Natural killer cell (primary cell): ENCODE results near the gene FOXK1. TPM values are rescaled to one million over a fixed set of nuclear protein-coding genes. Genes with fewer than 3 reads are reported as not detected.

ENCODE experiments used
- ATAC-seq, 3 donors: fragments of 150-1000 bp in 2 of 3; fragments of 200-7000 bp in 1 of 3; cut with Tn5 transposase; 1 replicate in 1 of 3; 2 replicates in 2 of 3; pipeline ENCODE4 v1.10.0; 2021; ENCODE audit warnings: mild to moderate bottlenecking in 2 of 3, moderate library complexity in 2 of 3
- DNase-seq, 2 donors: peaks; one replicate each; pipeline versions ENCODE4 v3.0.0 to v3.0.0-alpha.2; 2013 to 2021; ENCODE audit warnings: mixed read lengths in 1 of 2
- H3K27ac ChIP-seq: one replicate; pipeline ENCODE4 v1.5.1; 2013; ENCODE audit warnings: mild to moderate bottlenecking, low read length
- H3K27me3 ChIP-seq: one replicate; pipeline ENCODE4 v1.6.1; 2013; ENCODE audit warnings: low read length; ENCODE audit not compliant: control insufficient read depth, insufficient read depth
- H3K36me3 ChIP-seq: one replicate; pipeline ENCODE4 v1.6.1; 2013; ENCODE audit warnings: low read length; ENCODE audit not compliant: control insufficient read depth, insufficient read depth
- H3K4me1 ChIP-seq: one replicate; pipeline ENCODE4 v1.6.1; 2013; ENCODE audit warnings: low read length; ENCODE audit not compliant: control insufficient read depth, insufficient read depth
- H3K4me3 ChIP-seq: one replicate; pipeline ENCODE4 v1.5.1; 2013; ENCODE audit warnings: low read length
- H3K9me3 ChIP-seq: one replicate; pipeline ENCODE4 v1.6.1; 2013; ENCODE audit warnings: low read length; ENCODE audit not compliant: control insufficient read depth, insufficient read depth
- H3K27ac Mint-ChIP-seq, 2 donors: one replicate each; pipeline ENCODE4 v1.8.0; 2022; ENCODE audit warnings: mild to moderate bottlenecking in 2 of 2, mixed read lengths in 2 of 2, moderate library complexity in 1 of 2
- H3K27me3 Mint-ChIP-seq, 2 donors: one replicate each; pipeline ENCODE4 v1.8.0; 2022; ENCODE audit warnings: low read depth in 2 of 2, mixed read lengths in 2 of 2
- H3K36me3 Mint-ChIP-seq: one replicate; pipeline ENCODE4 v1.8.0; 2022; ENCODE audit warnings: mixed read lengths
- H3K4me1 Mint-ChIP-seq, 2 donors: one replicate each; pipeline ENCODE4 v1.8.0; 2022; ENCODE audit warnings: mixed read lengths in 2 of 2
- H3K4me3 Mint-ChIP-seq: one replicate; pipeline ENCODE4 v1.8.0; 2022; ENCODE audit warnings: mild to moderate bottlenecking, moderate library complexity, mixed read lengths
- H3K9me3 Mint-ChIP-seq, 2 donors: one replicate each; pipeline ENCODE4 v1.8.0; 2022; ENCODE audit warnings: mixed read lengths in 2 of 2
- WGBS: methylation state at CpG from one replicate; pipeline ENCODE4 v1.1.7; 2013; ENCODE audit warnings: missing lambda C conversion rate; ENCODE audit not compliant: insufficient coverage; 5-methylcytosine and 5-hydroxymethylcytosine counted together
- intact Hi-C: fragments of 100-400 bp; cut with micrococcal nuclease; formaldehyde crosslinking; loops from one replicate; pipeline ENCODE4 v1.14.2; 2022
- total RNA-seq, 4 donors: library from RNA; stranded (reverse); fragments of 120-200 nt in 1 of 4; gene quantifications; one replicate each; pipeline versions ENCODE4 v1.2.3 to v1.2.4, GENCODE V29; 2013 to 2022
- TF ChIP-seq, protein P1 (sequence below): fragments of 200-600 bp; IDR thresholded peaks from one replicate; pipeline ENCODE4 v1.8.0; 2022; ENCODE audit warnings: antibody characterized with exemption

Gene FOXK1
- total RNA-seq, 3 donors from 2014 or later (not counting 1 experiment from before 2014, with no cell fraction given) = 51.6 to 59.7 (median 55.3) TPM

DNA sequence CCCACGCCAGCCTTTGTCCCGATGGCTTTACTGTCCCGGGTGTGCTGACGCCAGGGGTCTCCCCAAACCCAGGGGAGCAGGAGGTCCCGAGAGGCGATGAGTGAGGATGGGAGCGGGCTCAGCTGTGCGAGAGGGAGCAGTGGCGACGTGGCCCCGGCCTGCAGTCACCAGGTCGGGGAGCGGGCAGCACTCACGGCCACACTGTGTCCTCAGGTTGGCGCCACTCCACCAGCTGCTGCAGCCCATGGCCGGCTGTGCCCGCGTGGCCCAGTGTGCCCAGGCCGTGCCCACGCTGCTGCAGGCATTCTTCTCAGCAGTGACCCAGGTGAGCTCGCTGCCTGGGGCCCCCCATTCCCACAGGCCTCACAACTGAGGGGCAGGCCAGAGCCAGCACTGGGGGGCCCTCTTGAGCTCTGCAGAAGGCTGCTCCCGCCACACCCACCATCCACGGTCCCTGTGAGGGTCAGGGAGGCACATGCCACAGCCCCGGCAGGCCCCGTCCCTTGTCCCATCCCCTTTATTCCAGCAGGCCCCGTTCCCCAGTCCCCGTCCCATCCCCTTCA, 106.6 kb downstream of the FOXK1 start:
- H3K36me3 Mint-ChIP-seq = no peaks in the 10 kb centered on the region
- Histone ChIP-seq H3K4me1 (peaks cover 17% of the 10 kb centered on the region), H3K4me3 (no peak overlapping the region), H3K36me3 (peaks cover 60% of the 10 kb centered on the region), H3K9me3 (no peaks in the 10 kb centered on the region), H3K27me3 (no peaks in the 10 kb centered on the region), H3K27ac (no peak overlapping the region)
- no peaks in the 10 kb centered on the region for H3K9me3 Mint-ChIP-seq
- intact Hi-C loops = no loop called here
- DNase-seq = no peak
- no peaks in the 10 kb centered on the region for H3K27me3 Mint-ChIP-seq
- no peak for ATAC-seq
- WGBS = 97% methylated on average over 27 of the region's 27 CpGs
- no peak overlapping the region for H3K4me3 Mint-ChIP-seq
- H3K27ac Mint-ChIP-seq = peak overlapping the region in 1 of 2 donors; percentile 29
- TF ChIP-seq, protein P1, sequence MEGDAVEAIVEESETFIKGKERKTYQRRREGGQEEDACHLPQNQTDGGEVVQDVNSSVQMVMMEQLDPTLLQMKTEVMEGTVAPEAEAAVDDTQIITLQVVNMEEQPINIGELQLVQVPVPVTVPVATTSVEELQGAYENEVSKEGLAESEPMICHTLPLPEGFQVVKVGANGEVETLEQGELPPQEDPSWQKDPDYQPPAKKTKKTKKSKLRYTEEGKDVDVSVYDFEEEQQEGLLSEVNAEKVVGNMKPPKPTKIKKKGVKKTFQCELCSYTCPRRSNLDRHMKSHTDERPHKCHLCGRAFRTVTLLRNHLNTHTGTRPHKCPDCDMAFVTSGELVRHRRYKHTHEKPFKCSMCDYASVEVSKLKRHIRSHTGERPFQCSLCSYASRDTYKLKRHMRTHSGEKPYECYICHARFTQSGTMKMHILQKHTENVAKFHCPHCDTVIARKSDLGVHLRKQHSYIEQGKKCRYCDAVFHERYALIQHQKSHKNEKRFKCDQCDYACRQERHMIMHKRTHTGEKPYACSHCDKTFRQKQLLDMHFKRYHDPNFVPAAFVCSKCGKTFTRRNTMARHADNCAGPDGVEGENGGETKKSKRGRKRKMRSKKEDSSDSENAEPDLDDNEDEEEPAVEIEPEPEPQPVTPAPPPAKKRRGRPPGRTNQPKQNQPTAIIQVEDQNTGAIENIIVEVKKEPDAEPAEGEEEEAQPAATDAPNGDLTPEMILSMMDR = no peak
- peaks cover under 1 to 8% of the 10 kb centered on the region in 2 donors for H3K4me1 Mint-ChIP-seq

GRCh38 chr7:4789194-4790077, 107.3 kb downstream of the FOXK1 start:
- peak overlapping the region in 1 of 2 donors; percentile 72 for H3K27ac Mint-ChIP-seq
- ATAC-seq = no peak
- intact Hi-C loops = no loop called here
- H3K4me1 ChIP-seq = peaks cover 17% of the 10 kb centered on the region
- no peak overlapping the region for H3K4me3 ChIP-seq
- H3K36me3 Mint-ChIP-seq = no peaks in the 10 kb centered on the region
- H3K4me3 Mint-ChIP-seq = no peak overlapping the region
- no peaks in the 10 kb centered on the region for H3K9me3 Mint-ChIP-seq
- H3K36me3 ChIP-seq = peaks cover 58% of the 10 kb centered on the region
- no peaks in the 10 kb centered on the region for H3K9me3 ChIP-seq
- H3K27ac ChIP-seq = no peak overlapping the region
- WGBS = 96% methylated on average over 25 of the region's 26 CpGs
- H3K27me3 Mint-ChIP-seq = no peaks in the 10 kb centered on the region
- no peaks in the 10 kb centered on the region for H3K27me3 ChIP-seq
- peaks cover 8 to 11% of the 10 kb centered on the region in 2 donors for H3K4me1 Mint-ChIP-seq
- TF ChIP-seq, protein P1 = no peak
- DNase-seq = no peak

GRCh38 chr7:4790078-4790465, 108.0 kb downstream of the FOXK1 start:
- Histone ChIP-seq H3K27ac (no peak overlapping the region), H3K4me1 (peaks cover 17% of the 10 kb centered on the region), H3K4me3 (no peak overlapping the region), H3K36me3 (peaks cover 52% of the 10 kb centered on the region), H3K9me3 (no peaks in the 10 kb centered on the region), H3K27me3 (no peaks in the 10 kb centered on the region)
- peaks cover 11 to 14% of the 10 kb centered on the region in 2 donors for H3K4me1 Mint-ChIP-seq
- H3K27me3 Mint-ChIP-seq = no peaks in the 10 kb centered on the region
- no peak overlapping the region for H3K4me3 Mint-ChIP-seq
- ATAC-seq = no peak
- H3K36me3 Mint-ChIP-seq = no peaks in the 10 kb centered on the region
- 97% methylated on average over 9 of the region's 9 CpGs for WGBS
- TF ChIP-seq, protein P1 = no peak
- no peaks in the 10 kb centered on the region for H3K9me3 Mint-ChIP-seq
- no peak for DNase-seq
- peak overlapping the region in 1 of 2 donors; percentile 72 for H3K27ac Mint-ChIP-seq
- intact Hi-C loops = no loop called here
